ENCODE results near the gene CCDC12.

The CCDC12 gene

GRCh38 chr3:46875560-46875959 lies 101.0 kb downstream of the CCDC12 start:
- ChIA-PET POLR2A (ENCODE audit: low non-redundant PET) (no interaction called here), CTCF (interaction anchor here (0.6 kb wide), 1 partner anchor 448 kb away, joined by 6 read pairs; no protein-coding TSS in a partner anchor)
- TF ChIP-seq CTCF (conservative IDR thresholded peaks at IDR 0.05; ENCODE audit: low read depth) = no peak
- DNase-seq (ENCODE audit: low spot score) = no peak
- H3K27ac ChIP-seq = no peak overlapping the region

GRCh38 chr3:46874430-46874829 lies 102.1 kb downstream of the CCDC12 start:
- H3K27ac ChIP-seq = no peak overlapping the region
- ChIA-PET POLR2A (ENCODE audit: low non-redundant PET) (no interaction called here), CTCF (no interaction called here)
- no peak for TF ChIP-seq CTCF (conservative IDR thresholded peaks at IDR 0.05; ENCODE audit: low read depth)
- DNase-seq (ENCODE audit: low spot score) = no peak

GRCh38 chr3:46873521-46873920 lies 103.0 kb downstream of the CCDC12 start:
- no peak for DNase-seq (ENCODE audit: low spot score)
- no peak for TF ChIP-seq CTCF (conservative IDR thresholded peaks at IDR 0.05; ENCODE audit: low read depth)
- no peak overlapping the region for H3K27ac ChIP-seq
- ChIA-PET POLR2A (ENCODE audit: low non-redundant PET) (no interaction called here), CTCF (no interaction called here)

Data from RWPE1 (cell line).